Measurements from ENCODE around the gene SRGAP2C.
"Not testable (repeated sequence)": the region's sequence is repeated elsewhere in the genome, so short reads cannot be mapped to it uniquely, and the experiment has no call there.

DNA sequence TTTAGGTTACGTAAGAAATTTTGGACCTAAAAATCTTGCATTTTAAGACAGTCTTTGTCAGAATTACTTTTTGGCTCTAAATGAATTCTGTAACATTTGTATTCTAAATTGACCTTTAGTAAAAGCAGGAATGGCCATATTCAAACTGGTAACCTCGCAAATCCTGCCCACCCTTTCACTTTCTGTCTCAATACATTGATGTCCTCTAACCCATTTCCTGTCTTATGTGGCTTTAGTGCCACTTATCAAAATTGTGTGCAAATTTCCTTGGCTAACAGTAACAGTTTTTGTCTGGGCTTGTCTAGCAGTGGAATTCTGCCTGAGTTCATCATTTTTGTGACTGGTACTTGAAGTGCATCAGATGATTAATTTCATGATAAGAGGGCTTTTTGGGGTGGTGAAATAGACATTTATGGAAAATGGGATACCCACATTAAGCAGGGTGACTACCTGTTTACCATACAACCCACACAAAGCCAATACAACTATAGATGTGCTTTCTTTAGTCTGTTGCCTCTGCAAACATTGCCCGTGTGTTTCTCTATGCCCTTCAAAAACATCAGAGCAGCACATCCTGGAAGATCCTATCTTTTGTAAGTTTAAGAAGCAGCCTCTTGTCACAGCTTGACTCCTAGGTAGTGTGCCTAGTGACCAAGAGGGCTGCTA, 205.3 kb downstream of the SRGAP2C start:
- TF ChIP-seq, protein P1, sequence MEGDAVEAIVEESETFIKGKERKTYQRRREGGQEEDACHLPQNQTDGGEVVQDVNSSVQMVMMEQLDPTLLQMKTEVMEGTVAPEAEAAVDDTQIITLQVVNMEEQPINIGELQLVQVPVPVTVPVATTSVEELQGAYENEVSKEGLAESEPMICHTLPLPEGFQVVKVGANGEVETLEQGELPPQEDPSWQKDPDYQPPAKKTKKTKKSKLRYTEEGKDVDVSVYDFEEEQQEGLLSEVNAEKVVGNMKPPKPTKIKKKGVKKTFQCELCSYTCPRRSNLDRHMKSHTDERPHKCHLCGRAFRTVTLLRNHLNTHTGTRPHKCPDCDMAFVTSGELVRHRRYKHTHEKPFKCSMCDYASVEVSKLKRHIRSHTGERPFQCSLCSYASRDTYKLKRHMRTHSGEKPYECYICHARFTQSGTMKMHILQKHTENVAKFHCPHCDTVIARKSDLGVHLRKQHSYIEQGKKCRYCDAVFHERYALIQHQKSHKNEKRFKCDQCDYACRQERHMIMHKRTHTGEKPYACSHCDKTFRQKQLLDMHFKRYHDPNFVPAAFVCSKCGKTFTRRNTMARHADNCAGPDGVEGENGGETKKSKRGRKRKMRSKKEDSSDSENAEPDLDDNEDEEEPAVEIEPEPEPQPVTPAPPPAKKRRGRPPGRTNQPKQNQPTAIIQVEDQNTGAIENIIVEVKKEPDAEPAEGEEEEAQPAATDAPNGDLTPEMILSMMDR (IDR thresholded peaks at IDR 0.05) = not testable (repeated sequence)
- TF ChIP-seq TAF1 (IDR thresholded peaks at IDR 0.05; ENCODE audit: borderline replicate concordance, low read depth, low read length); YY1 (IDR thresholded peaks at IDR 0.05; ENCODE audit: low read depth); POLR2AphosphoS5 (IDR thresholded peaks at IDR 0.05; ENCODE audit: low read depth, low read length); GATA2 (CRISPR knock-in tag; IDR thresholded peaks at IDR 0.05); TCF12 (IDR thresholded peaks at IDR 0.05); SIN3A (IDR thresholded peaks at IDR 0.05; ENCODE audit: borderline replicate concordance, low read depth, low read length); NFIC (IDR thresholded peaks at IDR 0.05; ENCODE audit: borderline replicate concordance); CHD2 (IDR thresholded peaks at IDR 0.05; ENCODE audit: low read length, partially characterized antibody); FOXJ3 (CRISPR knock-in tag; IDR thresholded peaks at IDR 0.05); SMC3 (IDR thresholded peaks at IDR 0.05; ENCODE audit: low read depth, low read length); EZH2phosphoT487 (IDR thresholded peaks at IDR 0.05; ENCODE audit: borderline replicate concordance, low read depth); RFX5 (IDR thresholded peaks at IDR 0.05; ENCODE audit: low read length): not testable (repeated sequence)
- TF ChIP-seq, protein P2, sequence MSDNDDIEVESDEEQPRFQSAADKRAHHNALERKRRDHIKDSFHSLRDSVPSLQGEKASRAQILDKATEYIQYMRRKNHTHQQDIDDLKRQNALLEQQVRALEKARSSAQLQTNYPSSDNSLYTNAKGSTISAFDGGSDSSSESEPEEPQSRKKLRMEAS (IDR thresholded peaks at IDR 0.05; ENCODE audit: low read depth) = not testable (repeated sequence)
